Activated naive CD8-positive, alpha-beta T cell treated with anti-CD3 and anti-CD28 coated beads for 36 hours (primary cell): Measurements from ENCODE around the gene CERT1. TPM values are rescaled to one million over a fixed set of nuclear protein-coding genes. Genes with fewer than 3 reads are reported as not detected.

Experiments
- DNase-seq: peaks from one replicate; pipeline ENCODE4 v3.0.0; 2021
- H3K27ac Mint-ChIP-seq: one replicate; pipeline ENCODE4 v1.8.0; 2022; ENCODE audit warnings: mild to moderate bottlenecking, moderate library complexity, mixed read lengths
- H3K27me3 Mint-ChIP-seq: one replicate; pipeline ENCODE4 v1.8.0; 2022; ENCODE audit warnings: mild to moderate bottlenecking, mixed read lengths
- H3K36me3 Mint-ChIP-seq: one replicate; pipeline ENCODE4 v1.8.0; 2021; ENCODE audit warnings: mild to moderate bottlenecking, mixed read lengths
- H3K4me1 Mint-ChIP-seq: one replicate; pipeline ENCODE4 v1.8.0; 2021; ENCODE audit warnings: mixed read lengths
- H3K4me3 Mint-ChIP-seq: one replicate; pipeline ENCODE4 v1.8.0; 2022; ENCODE audit warnings: mild to moderate bottlenecking, moderate library complexity, mixed read lengths
- H3K9me3 Mint-ChIP-seq: one replicate; pipeline ENCODE4 v1.8.0; 2022; ENCODE audit warnings: mixed read lengths
- total RNA-seq, 2 experiments: library from RNA; stranded (reverse); gene quantifications; one replicate each; pipeline ENCODE4 v1.2.3, GENCODE V29; 2021

The CERT1 gene
- total RNA-seq, 2 experiments from 2014 or later = 23.3 to 24.2 TPM

DNA sequence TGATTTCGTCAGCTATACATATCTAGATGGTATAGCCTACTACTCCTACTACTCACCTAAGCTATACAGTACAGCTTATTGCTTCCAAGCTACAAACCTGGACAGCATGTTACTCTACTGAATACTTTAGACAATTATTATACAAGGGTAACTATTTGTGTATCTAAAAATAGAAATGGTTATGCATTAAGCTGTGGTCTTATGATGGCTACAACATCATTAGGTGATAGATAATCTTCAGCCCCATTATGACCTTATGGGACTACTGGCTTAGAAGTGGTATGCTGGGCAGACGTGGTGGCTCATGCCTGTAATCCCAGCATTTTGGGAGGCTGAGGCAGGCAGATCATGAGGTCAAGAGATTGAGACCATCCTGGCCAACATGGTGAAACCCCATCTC is 40.2 kb downstream of the CERT1 start:
- Mint-ChIP-seq H3K27me3 (no peaks in the 10 kb centered on the region), H3K9me3 (peaks cover 29% of the 10 kb centered on the region), H3K4me1 (peaks cover 7% of the 10 kb centered on the region), H3K27ac (no peak overlapping the region), H3K4me3 (no peak overlapping the region), H3K36me3 (peaks cover 56% of the 10 kb centered on the region)
- no peak for DNase-seq

DNA sequence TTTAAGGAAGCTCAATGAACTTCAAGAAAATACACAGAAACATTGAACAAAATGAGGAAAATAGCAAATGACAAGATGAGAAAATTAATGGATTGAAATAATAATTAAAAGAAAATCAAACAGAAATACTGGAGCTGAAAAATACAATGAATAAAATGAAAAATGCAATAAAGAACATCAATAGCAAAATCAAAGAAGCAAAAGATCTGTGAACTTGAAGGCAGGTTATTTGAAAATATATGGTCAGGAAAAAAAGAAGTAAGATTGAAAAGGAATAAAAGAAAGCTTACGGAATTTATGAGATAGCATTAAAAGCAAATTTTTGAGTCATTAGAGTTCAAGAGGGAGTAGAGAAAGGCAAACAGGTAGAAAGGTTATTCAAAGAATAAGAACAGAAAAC is 42.4 kb downstream of the CERT1 start:
- Mint-ChIP-seq H3K4me3 (no peak overlapping the region), H3K27ac (no peak overlapping the region), H3K36me3 (peaks cover 52% of the 10 kb centered on the region), H3K4me1 (peaks cover 20% of the 10 kb centered on the region), H3K9me3 (peaks cover 29% of the 10 kb centered on the region), H3K27me3 (no peaks in the 10 kb centered on the region)
- DNase-seq = no peak

- no peaks in the 10 kb centered on the region for H3K27me3 Mint-ChIP-seq
These were observed 42.8 kb downstream of the CERT1 start for GRCh38 chr5:75468593-75468992.

DNA sequence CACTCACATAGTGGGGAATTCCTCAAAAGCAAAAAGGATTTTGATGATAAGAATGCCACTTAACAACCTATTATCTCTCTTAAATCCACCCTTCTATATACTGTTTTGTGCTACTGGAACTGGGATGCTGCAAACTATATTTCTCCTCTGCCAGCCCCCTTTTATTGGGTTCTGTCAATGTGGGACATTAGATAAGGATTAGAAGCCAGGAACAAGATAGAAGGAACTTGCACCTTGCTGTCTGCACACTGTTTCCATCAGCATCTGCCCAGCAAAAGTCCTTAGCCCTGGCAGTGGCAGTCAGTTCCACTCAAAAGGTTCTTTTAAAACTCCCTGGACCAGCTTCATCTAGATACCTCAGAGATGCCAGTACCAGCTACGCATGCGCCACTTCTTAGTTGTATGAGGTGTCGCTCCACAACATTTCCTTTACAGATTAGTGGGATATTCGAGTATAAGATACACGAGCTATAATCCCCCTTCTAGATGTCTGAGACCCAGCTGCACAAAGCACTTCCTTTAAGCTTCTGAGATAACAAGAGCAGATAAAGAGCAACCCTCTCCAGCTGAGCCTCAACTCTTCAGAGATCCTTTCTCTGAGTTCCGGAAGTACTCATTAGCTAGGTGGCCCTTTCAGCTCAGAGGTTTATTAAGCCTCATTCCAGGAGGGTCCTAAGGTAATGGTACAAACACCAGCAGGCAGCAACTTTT is 45.3 kb downstream of the CERT1 start:
- Mint-ChIP-seq H3K4me3 (no peak overlapping the region), H3K27ac (no peak overlapping the region), H3K4me1 (peaks cover 35% of the 10 kb centered on the region), H3K36me3 (peaks cover 38% of the 10 kb centered on the region), H3K9me3 (peaks cover 31% of the 10 kb centered on the region), H3K27me3 (no peaks in the 10 kb centered on the region)
- no peak for DNase-seq

More at GRCh38 chr5:75468593-75468992, 42.8 kb downstream of the CERT1 start:
- no peak for DNase-seq
- peaks cover 52% of the 10 kb centered on the region for H3K36me3 Mint-ChIP-seq
- H3K27ac Mint-ChIP-seq = no peak overlapping the region
- H3K4me3 Mint-ChIP-seq = no peak overlapping the region
- peaks cover 29% of the 10 kb centered on the region for H3K9me3 Mint-ChIP-seq
- peaks cover 24% of the 10 kb centered on the region for H3K4me1 Mint-ChIP-seq

DNA sequence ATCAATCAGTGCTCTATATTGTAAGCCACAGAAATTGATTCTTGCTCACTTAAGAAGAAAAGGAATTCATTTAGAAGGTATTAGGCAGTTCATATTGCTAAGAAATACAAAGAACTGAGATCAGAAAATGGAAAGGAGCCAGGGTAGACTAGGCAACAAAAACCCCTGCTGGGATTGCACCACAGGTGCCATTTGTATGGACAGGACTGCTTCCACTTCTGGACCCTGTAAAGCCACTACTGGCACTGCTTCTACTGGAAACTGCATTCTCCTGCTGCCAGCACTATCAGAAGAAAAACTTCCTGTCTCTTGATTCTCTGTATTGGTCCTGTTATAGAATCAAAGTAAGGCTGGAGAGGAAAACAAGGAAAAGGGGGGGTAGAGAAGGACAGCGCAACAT is 45.9 kb downstream of the CERT1 start:
- H3K4me1 Mint-ChIP-seq = peaks cover 41% of the 10 kb centered on the region
- peaks cover 32% of the 10 kb centered on the region for H3K36me3 Mint-ChIP-seq
- H3K27ac Mint-ChIP-seq = no peak overlapping the region
- DNase-seq = no peak
- no peak overlapping the region for H3K4me3 Mint-ChIP-seq
- H3K27me3 Mint-ChIP-seq = no peaks in the 10 kb centered on the region
- peaks cover 26% of the 10 kb centered on the region for H3K9me3 Mint-ChIP-seq

GRCh38 chr5:75463726-75464125 is 47.7 kb downstream of the CERT1 start:
- Mint-ChIP-seq H3K27ac (no peak overlapping the region), H3K4me3 (no peak overlapping the region), H3K27me3 (no peaks in the 10 kb centered on the region), H3K4me1 (peaks cover 41% of the 10 kb centered on the region), H3K36me3 (peaks cover 21% of the 10 kb centered on the region), H3K9me3 (peaks cover 12% of the 10 kb centered on the region)
- DNase-seq = no peak

DNA sequence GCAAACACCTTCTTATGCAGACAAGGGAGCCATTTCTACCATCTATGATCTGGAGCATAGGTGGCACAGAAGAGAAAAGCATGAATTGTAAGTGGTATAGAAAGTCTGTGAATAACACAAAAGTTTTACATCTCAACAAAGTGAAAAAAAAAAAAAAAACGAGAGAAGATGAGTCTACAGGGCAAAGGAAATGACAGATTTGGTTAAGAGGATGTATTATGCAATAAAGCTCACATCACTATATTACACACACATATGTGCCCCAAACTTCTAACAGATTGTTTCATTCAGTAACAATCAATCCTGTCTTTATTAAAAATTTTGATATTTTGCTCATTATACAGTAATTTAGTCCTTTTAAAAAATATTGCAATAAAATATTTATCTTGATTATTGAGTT is 49.8 kb downstream of the CERT1 start:
- Mint-ChIP-seq H3K4me1 (peaks cover 39% of the 10 kb centered on the region), H3K9me3 (peaks cover 3% of the 10 kb centered on the region), H3K27me3 (no peaks in the 10 kb centered on the region), H3K4me3 (no peak overlapping the region), H3K27ac (no peak overlapping the region), H3K36me3 (peaks cover 19% of the 10 kb centered on the region)
- no peak for DNase-seq

DNA sequence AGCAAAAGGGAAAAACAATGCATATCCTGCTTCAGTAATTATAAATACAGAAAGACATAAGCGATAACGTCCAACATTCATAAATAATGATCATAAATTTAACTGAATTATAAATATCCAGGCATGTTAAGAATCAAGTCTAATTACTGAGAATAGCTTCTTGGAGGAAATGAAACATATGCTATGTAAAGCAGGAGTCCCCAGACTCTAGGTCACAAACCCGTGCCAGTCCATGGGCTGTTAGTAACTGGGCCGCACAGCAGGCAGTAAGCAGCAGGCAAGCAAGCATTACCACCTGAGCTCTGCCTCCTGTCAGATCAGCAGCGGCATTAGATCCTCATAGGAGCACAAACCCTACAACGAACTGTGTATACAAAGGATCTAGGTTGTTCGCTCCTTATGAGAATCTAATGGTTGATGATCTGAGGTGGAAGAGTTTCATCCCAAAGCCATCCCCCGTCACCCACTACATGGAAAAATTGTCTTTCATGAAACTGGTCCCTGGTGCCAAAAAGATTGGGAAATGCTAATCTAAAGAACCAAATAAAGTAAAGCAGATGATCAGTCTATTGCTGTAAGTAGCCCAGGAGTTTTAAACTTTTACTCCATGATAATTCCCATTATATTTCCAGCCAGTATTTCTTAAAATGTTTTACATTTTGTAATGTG is 50.4 kb downstream of the CERT1 start:
- no peak for DNase-seq
- Mint-ChIP-seq H3K27me3 (no peaks in the 10 kb centered on the region), H3K4me3 (no peak overlapping the region), H3K36me3 (peaks cover 21% of the 10 kb centered on the region), H3K9me3 (peaks cover 3% of the 10 kb centered on the region), H3K27ac (no peak overlapping the region), H3K4me1 (peaks cover 33% of the 10 kb centered on the region)

DNA sequence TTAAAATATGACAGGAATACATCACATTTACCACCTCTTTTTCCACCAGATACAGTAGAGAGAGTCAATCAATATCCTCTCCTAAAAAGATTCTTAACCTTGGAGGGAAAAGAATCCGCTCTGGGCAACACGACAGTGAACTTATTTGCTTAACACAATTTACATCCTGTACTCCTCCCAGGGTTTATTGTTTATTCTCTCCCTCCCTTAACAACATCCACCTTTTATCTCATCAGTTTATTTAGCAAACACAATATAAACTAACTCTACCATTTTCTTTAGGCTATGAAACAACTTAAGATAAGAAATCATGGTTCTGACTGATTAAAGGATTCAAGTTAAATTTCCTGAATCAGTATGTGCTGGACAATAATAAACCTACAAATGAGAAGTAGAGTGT is 50.9 kb downstream of the CERT1 start:
- Mint-ChIP-seq H3K4me3 (no peak overlapping the region), H3K27ac (no peak overlapping the region), H3K4me1 (peaks cover 29% of the 10 kb centered on the region), H3K27me3 (no peaks in the 10 kb centered on the region), H3K9me3 (peaks cover 3% of the 10 kb centered on the region), H3K36me3 (peaks cover 23% of the 10 kb centered on the region)
- DNase-seq = no peak

- no peak for DNase-seq
- Mint-ChIP-seq H3K4me1 (peaks cover 15% of the 10 kb centered on the region), H3K27me3 (no peaks in the 10 kb centered on the region), H3K27ac (no peak overlapping the region), H3K4me3 (no peak overlapping the region), H3K36me3 (peaks cover 39% of the 10 kb centered on the region), H3K9me3 (peaks cover 3% of the 10 kb centered on the region)
These were observed 53.7 kb downstream of the CERT1 start for GRCh38 chr5:75457691-75458090.

DNA sequence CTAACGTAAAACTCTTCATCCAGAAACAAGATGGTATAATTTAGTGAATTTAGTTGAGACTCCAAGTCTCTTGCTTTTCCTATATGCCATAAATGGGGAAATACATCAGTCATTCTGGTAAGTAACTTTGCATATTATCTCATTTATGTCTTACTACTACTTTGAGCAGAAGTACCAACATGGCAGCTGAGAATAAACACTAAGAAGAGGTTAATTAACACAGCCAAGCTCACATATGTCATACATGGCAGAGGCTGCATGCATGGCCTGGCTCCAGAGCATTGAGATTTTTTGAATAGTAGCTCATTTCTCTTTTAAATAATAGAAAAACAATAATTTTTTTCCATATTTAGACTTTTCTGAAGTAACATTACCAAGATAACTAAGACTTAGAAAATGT is 54.3 kb downstream of the CERT1 start:
- Mint-ChIP-seq H3K27ac (no peak overlapping the region), H3K27me3 (no peaks in the 10 kb centered on the region), H3K36me3 (peaks cover 37% of the 10 kb centered on the region), H3K4me3 (no peak overlapping the region), H3K4me1 (peaks cover 12% of the 10 kb centered on the region), H3K9me3 (no peaks in the 10 kb centered on the region)
- DNase-seq = no peak

- Mint-ChIP-seq H3K4me1 (no peaks in the 10 kb centered on the region), H3K9me3 (peaks cover 9% of the 10 kb centered on the region), H3K27me3 (no peaks in the 10 kb centered on the region), H3K4me3 (no peak overlapping the region), H3K36me3 (peaks cover 62% of the 10 kb centered on the region), H3K27ac (no peak overlapping the region)
- no peak for DNase-seq
These were observed 61.4 kb downstream of the CERT1 start for GRCh38 chr5:75450069-75450468.

DNA sequence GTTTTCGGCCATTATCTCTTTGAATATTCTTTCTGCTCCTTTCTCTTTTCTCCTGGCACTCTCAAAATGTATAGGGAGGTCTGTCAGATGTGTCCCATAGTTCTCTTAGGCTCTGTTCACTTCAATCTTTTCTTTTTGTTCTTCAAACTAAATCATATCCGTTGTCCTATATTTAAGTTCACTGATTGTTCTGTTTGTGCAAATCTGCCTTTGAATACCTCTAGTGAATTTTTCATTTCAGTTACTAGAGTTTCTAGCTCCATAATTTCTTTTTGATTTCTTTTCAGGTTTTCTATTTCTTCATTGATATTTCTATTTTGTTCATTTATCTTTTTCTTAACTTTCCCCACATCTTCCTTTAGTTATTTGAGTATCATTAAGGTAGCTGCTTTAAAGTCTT is 65.4 kb downstream of the CERT1 start:
- H3K4me3 Mint-ChIP-seq = no peak overlapping the region
- peaks cover 20% of the 10 kb centered on the region for H3K9me3 Mint-ChIP-seq
- peaks cover 63% of the 10 kb centered on the region for H3K36me3 Mint-ChIP-seq
- no peaks in the 10 kb centered on the region for H3K27me3 Mint-ChIP-seq
- no peak for DNase-seq
- peaks cover 8% of the 10 kb centered on the region for H3K4me1 Mint-ChIP-seq
- H3K27ac Mint-ChIP-seq = no peak overlapping the region

GRCh38 chr5:75441560-75441959 is 69.9 kb downstream of the CERT1 start:
- Mint-ChIP-seq H3K9me3 (peaks cover 13% of the 10 kb centered on the region), H3K27me3 (no peaks in the 10 kb centered on the region), H3K36me3 (peaks cover 29% of the 10 kb centered on the region), H3K4me1 (peaks cover 8% of the 10 kb centered on the region), H3K4me3 (no peak overlapping the region), H3K27ac (no peak overlapping the region)
- no peak for DNase-seq

GRCh38 chr5:75439276-75439675 is 72.2 kb downstream of the CERT1 start:
- H3K4me1 Mint-ChIP-seq = peaks cover 14% of the 10 kb centered on the region
- DNase-seq = no peak
- H3K36me3 Mint-ChIP-seq = peaks cover 38% of the 10 kb centered on the region
- H3K27me3 Mint-ChIP-seq = no peaks in the 10 kb centered on the region
- H3K27ac Mint-ChIP-seq = no peak overlapping the region
- peaks cover 15% of the 10 kb centered on the region for H3K9me3 Mint-ChIP-seq
- no peak overlapping the region for H3K4me3 Mint-ChIP-seq

GRCh38 chr5:75438722-75439121 is 72.7 kb downstream of the CERT1 start:
- no peak overlapping the region for H3K4me3 Mint-ChIP-seq
- DNase-seq = no peak
- H3K36me3 Mint-ChIP-seq = peaks cover 39% of the 10 kb centered on the region
- H3K27me3 Mint-ChIP-seq = no peaks in the 10 kb centered on the region
- H3K27ac Mint-ChIP-seq = no peak overlapping the region
- H3K9me3 Mint-ChIP-seq = peaks cover 15% of the 10 kb centered on the region
- H3K4me1 Mint-ChIP-seq = peaks cover 13% of the 10 kb centered on the region
